CD4-positive, alpha-beta T cell (primary cell): ENCODE results near the gene SERPING1. TPM values are rescaled to one million over a fixed set of nuclear protein-coding genes. Genes with fewer than 3 reads are reported as not detected.

Experiments used
- ATAC-seq: fragments of 200-7000 bp; cut with Tn5 transposase; one replicate; pipeline ENCODE4 v1.10.0; 2022; ENCODE audit warnings: mild to moderate bottlenecking; ENCODE audit not compliant: poor library complexity
- CTCF ChIA-PET: fragments of 350-600 bp; sonication (Branson Sonifier 250); formaldehyde crosslinking; loops from one replicate; lab custom pipeline; 2021; ENCODE audit warnings: antibody characterized with exemption, inconsistent platforms; lab: Charles Lee
- POLR2A ChIA-PET: fragments of 350-600 bp; sonication (Branson Sonifier 250); formaldehyde crosslinking; loops from one replicate; lab custom pipeline; 2021; ENCODE audit warnings: antibody characterized with exemption, inconsistent platforms; lab: Charles Lee
- DNase-seq, 14 experiments: peaks; one replicate each; pipeline ENCODE4 v3.0.0-alpha.2; 2013 to 2020; ENCODE audit warnings: mixed read lengths in 2 of 14
- H3K27ac ChIP-seq, 2 donors: one replicate each; pipeline versions ENCODE4 v1.5.1 to v1.7.0; 2013; ENCODE audit warnings: low read length in 2 of 2, low read depth in 1 of 2, mild to moderate bottlenecking in 1 of 2
- H3K27me3 ChIP-seq, 2 experiments: 1 replicate in 1 of 2; 2 replicates in 1 of 2; pipeline versions ENCODE4 v1.6.1 to v1.7.0; 2013; ENCODE audit warnings: low read length in 2 of 2, control low read depth in 1 of 2, mild to moderate bottlenecking in 1 of 2, moderate library complexity in 1 of 2; ENCODE audit not compliant: insufficient read depth in 2 of 2, control insufficient read depth in 1 of 2
- H3K36me3 ChIP-seq: one replicate; pipeline ENCODE4 v1.6.1; 2013; ENCODE audit warnings: low read length, control low read depth; ENCODE audit not compliant: insufficient read depth
- H3K4me1 ChIP-seq: one replicate; pipeline ENCODE4 v1.6.1; 2013; ENCODE audit warnings: low read length, control low read depth; ENCODE audit not compliant: insufficient read depth
- H3K4me3 ChIP-seq: one replicate; pipeline ENCODE4 v1.5.1; 2013; ENCODE audit warnings: mild to moderate bottlenecking, low read length, moderate library complexity
- H3K9me3 ChIP-seq, 2 experiments: 1 replicate in 1 of 2; 2 replicates in 1 of 2; pipeline versions ENCODE4 v1.6.1 to v1.7.0; 2013; ENCODE audit warnings: low read length in 2 of 2, mild to moderate bottlenecking in 2 of 2, control low read depth in 1 of 2, moderate library complexity in 1 of 2; ENCODE audit not compliant: control insufficient read depth in 1 of 2, insufficient read depth in 1 of 2
- H3K27ac Mint-ChIP-seq: one replicate; pipeline ENCODE4 v1.8.0; 2020; ENCODE audit warnings: mixed read lengths
- H3K27me3 Mint-ChIP-seq: one replicate; pipeline ENCODE4 v1.8.0; 2021; ENCODE audit warnings: mixed read lengths
- H3K36me3 Mint-ChIP-seq: one replicate; pipeline ENCODE4 v1.8.0; 2021; ENCODE audit warnings: low read depth, mixed read lengths
- H3K4me1 Mint-ChIP-seq: one replicate; pipeline ENCODE4 v1.8.0; 2021; ENCODE audit warnings: low read depth, mixed read lengths
- H3K4me3 Mint-ChIP-seq: one replicate; pipeline ENCODE4 v1.8.0; 2020; ENCODE audit warnings: mild to moderate bottlenecking, mixed read lengths
- H3K9me3 Mint-ChIP-seq: one replicate; pipeline ENCODE4 v1.8.0; 2020; ENCODE audit warnings: mixed read lengths
- intact Hi-C, 2 experiments: fragments of 100-400 bp; cut with DNase I in 1 of 2; cut with micrococcal nuclease in 1 of 2; formaldehyde crosslinking; loops; one replicate each; pipeline versions ENCODE4 v1.15.1 to v1.9.0; 2023 to 2025; cut with DNase I, micrococcal nuclease
- total RNA-seq, 174 experiments: library from RNA in 2 of 174; stranded (reverse) in 2 of 174; gene quantifications; one replicate each; pipeline ENCODE4 v1.2.3 and lab custom pipeline; 2021 to 2026
- TF ChIP-seq, protein P1 (sequence below): fragments of 200-600 bp; IDR thresholded peaks from one replicate; pipeline ENCODE4 v1.8.0; 2022; ENCODE audit warnings: antibody characterized with exemption, mild to moderate bottlenecking

SERPING1 gene
- total RNA-seq, 2 experiments from 2014 or later = 0.53 TPM; not detected in 1

DNA sequence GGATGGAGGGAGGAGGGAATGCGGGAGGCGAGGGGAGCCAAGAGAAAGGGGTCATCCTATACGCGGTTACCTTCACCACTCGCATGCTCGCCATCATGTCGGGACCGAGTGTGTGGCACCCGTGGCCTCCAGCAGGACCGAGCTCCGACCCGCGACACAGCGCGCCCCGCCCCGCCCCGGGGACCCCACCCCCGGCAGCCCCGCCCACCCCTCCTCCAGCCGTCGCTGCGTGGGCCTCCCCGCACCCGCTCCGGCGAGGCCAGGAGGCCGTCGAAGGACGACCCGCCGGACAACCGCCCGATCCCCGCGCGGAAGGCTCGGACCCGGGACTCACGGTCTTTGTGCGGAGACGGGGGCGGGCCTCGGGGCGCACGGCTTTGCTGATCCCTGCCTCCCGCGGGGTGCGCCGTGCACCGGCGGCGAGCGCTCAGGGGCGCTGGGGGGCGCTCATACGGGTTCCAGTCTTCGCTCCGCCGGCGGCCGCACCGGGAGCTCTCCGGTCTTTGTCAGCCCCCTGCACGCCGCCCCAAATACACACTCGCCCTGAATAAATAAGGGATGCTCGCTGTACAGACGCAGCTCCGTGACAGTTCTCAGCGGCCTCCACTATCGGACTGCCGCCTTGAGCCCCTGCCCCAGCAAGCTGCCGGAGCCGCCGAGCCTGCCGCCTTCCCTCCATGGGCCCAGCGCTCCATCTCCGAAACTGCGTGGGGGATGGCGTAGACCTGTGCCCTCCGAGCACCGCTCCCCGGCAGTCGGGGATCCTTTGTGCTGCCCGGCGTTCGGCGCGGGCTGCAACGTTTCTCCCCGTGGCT is 29.8 kb upstream of the SERPING1 start, which contains the start of gene UBE2L6:
Gene UBE2L6 (minus strand): TSS at position 158 of the 815 bp plus-strand sequence. CDS start 61 bp downstream, at position 97.
- Histone ChIP-seq H3K27me3 (no peaks in the 10 kb centered on the region), H3K4me1 (peaks cover 33% of the 10 kb centered on the region), H3K4me3 (peak within 1 kb of the TSS; percentile 95), H3K36me3 (peaks cover 5% of the 10 kb centered on the region), H3K9me3 (no peaks in the 10 kb centered on the region), H3K27ac (peak within 1 kb of the TSS; percentile 80 to 82)
- intact Hi-C loops = loop anchor here (1.0 to 10.0 kb wide), 10 partner anchors 37 to 1570 kb away; partner anchors contain the start of genes TIMM10 (in 2 of the 2), MED19 (in 1 of the 2) and TMX2 (in 1 of the 2)
- Mint-ChIP-seq H3K9me3 (no peaks in the 10 kb centered on the region), H3K4me3 (peak within 1 kb of the TSS; percentile 100), H3K4me1 (peaks cover 53% of the 10 kb centered on the region), H3K27me3 (no peaks in the 10 kb centered on the region), H3K27ac (peak within 1 kb of the TSS; percentile 92), H3K36me3 (peaks cover 31% of the 10 kb centered on the region)
- POLR2A ChIA-PET = interaction anchor here (0.7 to 3.5 kb wide), 16 partner anchors 36 to 242 kb away, joined by 3 to 34 read pairs (median 4); partner anchors contain the start of genes SSRP1, TIMM10, TNKS1BP1 and YPEL4
- CTCF ChIA-PET = interaction anchor here (0.6 to 2.5 kb wide), 24 partner anchors 8 to 232 kb away, joined by 3 to 47 read pairs (median 4); partner anchors contain the start of genes CLP1, MED19, TIMM10 and TMX2
- peak; percentile 35 to 94 (median 74) for DNase-seq
- TF ChIP-seq, protein P1, sequence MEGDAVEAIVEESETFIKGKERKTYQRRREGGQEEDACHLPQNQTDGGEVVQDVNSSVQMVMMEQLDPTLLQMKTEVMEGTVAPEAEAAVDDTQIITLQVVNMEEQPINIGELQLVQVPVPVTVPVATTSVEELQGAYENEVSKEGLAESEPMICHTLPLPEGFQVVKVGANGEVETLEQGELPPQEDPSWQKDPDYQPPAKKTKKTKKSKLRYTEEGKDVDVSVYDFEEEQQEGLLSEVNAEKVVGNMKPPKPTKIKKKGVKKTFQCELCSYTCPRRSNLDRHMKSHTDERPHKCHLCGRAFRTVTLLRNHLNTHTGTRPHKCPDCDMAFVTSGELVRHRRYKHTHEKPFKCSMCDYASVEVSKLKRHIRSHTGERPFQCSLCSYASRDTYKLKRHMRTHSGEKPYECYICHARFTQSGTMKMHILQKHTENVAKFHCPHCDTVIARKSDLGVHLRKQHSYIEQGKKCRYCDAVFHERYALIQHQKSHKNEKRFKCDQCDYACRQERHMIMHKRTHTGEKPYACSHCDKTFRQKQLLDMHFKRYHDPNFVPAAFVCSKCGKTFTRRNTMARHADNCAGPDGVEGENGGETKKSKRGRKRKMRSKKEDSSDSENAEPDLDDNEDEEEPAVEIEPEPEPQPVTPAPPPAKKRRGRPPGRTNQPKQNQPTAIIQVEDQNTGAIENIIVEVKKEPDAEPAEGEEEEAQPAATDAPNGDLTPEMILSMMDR = no peak
- peak; percentile 76 for ATAC-seq

DNA sequence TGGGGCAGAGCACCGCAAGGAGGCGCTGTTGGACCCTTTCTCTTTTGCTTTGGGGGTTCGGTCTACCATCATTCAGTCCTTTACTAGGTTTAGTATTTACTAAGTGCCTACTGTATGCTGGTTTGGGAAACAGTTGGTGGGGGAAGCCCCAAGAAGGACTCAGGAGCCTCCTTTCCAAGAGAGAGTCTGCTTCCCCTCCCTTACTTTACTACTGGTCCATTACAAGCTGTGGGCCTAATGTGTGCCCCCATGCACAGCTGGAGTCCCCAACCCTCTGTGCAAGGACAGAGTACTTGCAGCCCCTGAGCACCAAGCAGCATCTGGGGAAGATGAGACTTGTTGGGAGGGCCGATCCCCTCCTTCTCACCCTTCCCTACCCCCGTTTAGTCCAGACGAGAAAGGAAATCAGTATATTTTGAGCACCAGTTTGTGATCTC is 29.1 kb upstream of the SERPING1 start:
- Mint-ChIP-seq H3K27ac (peak overlapping the region; percentile 92), H3K4me1 (peaks cover 50% of the 10 kb centered on the region), H3K36me3 (peaks cover 28% of the 10 kb centered on the region), H3K27me3 (no peaks in the 10 kb centered on the region), H3K4me3 (peak overlapping the region; percentile 100), H3K9me3 (no peaks in the 10 kb centered on the region)
- Histone ChIP-seq H3K4me1 (peaks cover 30% of the 10 kb centered on the region), H3K36me3 (peaks cover 5% of the 10 kb centered on the region), H3K27me3 (no peaks in the 10 kb centered on the region), H3K9me3 (no peaks in the 10 kb centered on the region), H3K27ac (peak overlapping the region; percentile 79 to 80), H3K4me3 (peak overlapping the region; percentile 95)
- DNase-seq = peak in 9 of 14 experiments; percentile 2 to 95 (median 90)
- ChIA-PET CTCF (interaction anchor here (0.6 to 2.5 kb wide), 23 partner anchors 9 to 232 kb away, joined by 3 to 47 read pairs (median 4); partner anchors contain the start of genes CLP1, MED19, TIMM10 and TMX2), POLR2A (interaction anchor here (0.6 to 3.5 kb wide), 13 partner anchors 38 to 243 kb away, joined by 3 to 34 read pairs (median 4); partner anchors contain the start of genes MED19, SSRP1, TIMM10 and TMX2)
- peak; percentile 7 for ATAC-seq
- intact Hi-C loops = loop anchor here (1.0 to 10.0 kb wide), 6 partner anchors 73 to 1569 kb away; no protein-coding TSS in a partner anchor
- TF ChIP-seq, protein P1 = peak; percentile 88

DNA sequence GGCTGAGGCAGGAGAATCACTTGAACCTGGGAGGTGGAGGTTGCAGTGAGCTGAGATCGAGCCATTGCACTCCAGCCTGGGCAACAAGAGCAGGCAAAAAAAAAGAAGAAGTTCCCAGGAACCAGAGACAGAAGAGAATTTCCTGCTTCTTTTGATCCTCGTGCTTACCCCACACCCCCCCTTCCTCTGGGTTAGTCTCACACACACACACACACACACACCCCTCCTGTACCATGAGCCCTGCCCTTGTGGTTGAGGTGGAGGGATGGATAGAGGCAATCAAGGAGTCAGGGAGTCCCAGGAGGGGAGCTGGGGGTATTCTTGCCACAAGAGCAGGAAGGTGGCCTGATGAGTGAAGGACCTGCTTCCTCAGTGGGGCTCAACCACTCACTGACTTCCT is 25.9 kb upstream of the SERPING1 start:
- DNase-seq = no peak
- Mint-ChIP-seq H3K36me3 (peaks cover 10% of the 10 kb centered on the region), H3K9me3 (no peaks in the 10 kb centered on the region), H3K4me3 (no peak overlapping the region), H3K4me1 (peaks cover 20% of the 10 kb centered on the region), H3K27ac (no peak overlapping the region), H3K27me3 (peaks cover 7% of the 10 kb centered on the region)
- H3K9me3 ChIP-seq = no peaks in the 10 kb centered on the region
- POLR2A ChIA-PET = no interaction called here
- peaks cover 14% of the 10 kb centered on the region for H3K4me1 ChIP-seq
- H3K36me3 ChIP-seq = no peaks in the 10 kb centered on the region
- no peak overlapping the region for H3K27ac ChIP-seq
- TF ChIP-seq, protein P1 = no peak
- no peak for ATAC-seq
- CTCF ChIA-PET = interaction anchor here (1.4 kb wide), 1 partner anchor 78 kb away, joined by 3 read pairs; no protein-coding TSS in a partner anchor
- intact Hi-C loops = no loop called here
- H3K4me3 ChIP-seq = no peak overlapping the region
- H3K27me3 ChIP-seq = no peaks in the 10 kb centered on the region
